Measurements from ENCODE around the gene PAPSS2.
"Not testable (repeated sequence)": the region's sequence is repeated elsewhere in the genome, so short reads cannot be mapped to it uniquely, and the experiment has no call there.

Gene PAPSS2

GRCh38 chr10:87643920-87644319, 15.8 kb upstream of the PAPSS2 start:
- no peak for DNase-seq

DNA sequence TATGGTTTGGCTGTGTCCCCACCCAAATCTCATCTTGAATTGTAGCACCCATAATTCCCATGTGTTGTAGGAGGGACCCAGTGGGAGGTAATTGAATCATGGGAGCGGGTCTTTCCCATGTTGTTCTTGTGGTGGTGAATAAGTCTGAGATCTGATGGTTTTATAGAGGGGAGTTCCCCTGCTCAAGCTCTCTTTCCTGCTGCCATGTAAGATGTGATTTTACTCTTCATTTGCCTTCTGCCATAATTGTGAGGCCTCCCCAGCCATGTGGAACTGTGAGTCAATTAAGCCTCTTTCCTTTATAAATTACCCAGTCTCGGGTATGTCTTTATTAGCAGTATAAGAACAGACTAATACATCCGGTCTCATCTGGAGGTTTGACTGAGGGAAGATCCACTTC, 15.2 kb upstream of the PAPSS2 start:
- not testable (repeated sequence) for DNase-seq

DNA sequence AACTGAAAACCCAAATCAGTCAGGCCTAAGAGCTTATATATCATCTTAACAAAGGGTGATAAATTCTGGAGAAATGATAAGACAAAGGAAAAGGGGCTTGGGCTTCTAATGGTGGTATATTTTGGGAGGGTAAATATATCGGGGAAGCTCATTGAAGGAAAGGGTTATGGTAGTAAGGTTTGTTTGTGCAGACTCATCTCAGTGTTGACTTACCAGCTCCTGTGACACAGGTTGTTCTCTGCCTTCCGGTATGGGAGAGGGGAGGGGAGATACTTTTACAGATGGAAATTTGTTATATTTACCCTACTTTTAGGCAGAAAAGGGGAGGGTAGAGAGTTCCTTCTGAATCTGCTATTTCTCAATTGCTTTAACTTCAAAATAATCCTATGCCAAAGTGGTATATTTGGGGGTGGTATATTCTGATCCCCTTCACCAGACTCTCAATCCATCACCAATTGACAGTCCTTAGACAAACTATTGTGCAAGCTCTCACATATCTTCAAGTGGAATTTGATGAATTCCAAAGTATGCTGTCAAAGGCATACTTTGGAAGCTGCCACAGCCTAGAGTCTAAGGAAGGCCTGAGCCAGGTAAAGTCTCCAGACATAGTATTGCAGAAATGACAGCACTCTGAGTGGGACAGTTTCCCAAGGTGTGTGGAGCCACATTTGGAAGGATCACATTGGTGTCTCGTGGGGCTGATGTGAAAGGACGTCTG, 13.3 kb upstream of the PAPSS2 start:
- no peak for DNase-seq

- DNase-seq: no peak
Measured at GRCh38 chr10:87646935-87647334, 12.7 kb upstream of the PAPSS2 start.

DNA sequence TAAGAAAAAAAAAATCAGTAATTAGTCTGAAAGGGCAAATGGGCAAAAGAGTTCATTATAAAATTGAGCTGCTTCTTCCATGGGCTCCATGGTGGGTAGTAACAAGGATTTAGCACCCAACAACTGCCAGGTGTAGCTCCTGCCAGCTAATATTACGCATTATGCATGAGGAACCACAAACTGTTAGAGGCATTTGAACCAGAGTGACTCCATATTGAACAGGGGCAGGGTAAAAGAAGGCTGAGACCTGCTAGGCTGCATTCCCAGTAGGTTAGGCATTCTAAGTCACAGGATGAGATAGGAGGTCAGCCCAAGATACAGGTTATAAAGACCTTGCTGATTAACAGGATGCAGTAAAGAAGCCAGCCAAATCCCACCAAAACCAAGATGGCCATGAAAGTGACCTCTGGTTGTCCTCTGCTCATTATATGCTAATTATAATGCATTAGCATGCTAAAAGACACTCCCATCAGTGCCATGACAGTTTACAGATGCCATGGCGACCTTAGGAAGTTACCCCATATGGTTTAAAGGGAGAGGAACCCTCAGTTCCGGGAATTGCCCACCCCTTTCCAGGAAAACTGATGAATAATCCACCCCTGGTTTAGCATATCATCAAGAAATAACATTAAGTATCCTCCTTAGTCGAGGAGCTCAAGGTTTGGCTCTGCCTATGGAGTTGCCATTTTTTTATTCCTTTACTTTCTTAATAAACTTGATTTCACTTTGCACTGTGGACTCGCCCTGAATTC, 8.7 kb upstream of the PAPSS2 start:
- no peak for DNase-seq

GRCh38 chr10:87651801-87652200, 7.9 kb upstream of the PAPSS2 start:
- no peak for DNase-seq

DNA sequence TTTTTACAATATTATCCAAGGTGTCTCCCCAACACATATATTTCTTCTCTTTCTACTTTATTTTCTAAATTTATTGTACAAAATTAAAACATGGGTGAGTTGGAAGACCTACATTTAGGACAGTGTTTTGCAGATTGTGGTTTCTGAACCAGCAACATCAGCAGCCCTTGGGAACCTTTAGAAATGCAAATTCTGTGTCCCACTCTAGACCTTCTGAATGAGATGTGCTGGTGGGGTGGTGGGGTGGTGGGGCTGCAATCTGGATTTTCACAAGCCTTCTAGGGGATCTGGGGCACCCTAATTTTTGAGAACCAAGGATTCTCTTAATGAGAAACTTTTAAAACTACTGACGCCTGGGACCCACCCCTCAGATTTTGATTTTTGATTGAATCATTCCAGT, 7.4 kb upstream of the PAPSS2 start:
- DNase-seq: no peak

GRCh38 chr10:87654212-87654611, 5.5 kb upstream of the PAPSS2 start:
- DNase-seq: no peak

DNA sequence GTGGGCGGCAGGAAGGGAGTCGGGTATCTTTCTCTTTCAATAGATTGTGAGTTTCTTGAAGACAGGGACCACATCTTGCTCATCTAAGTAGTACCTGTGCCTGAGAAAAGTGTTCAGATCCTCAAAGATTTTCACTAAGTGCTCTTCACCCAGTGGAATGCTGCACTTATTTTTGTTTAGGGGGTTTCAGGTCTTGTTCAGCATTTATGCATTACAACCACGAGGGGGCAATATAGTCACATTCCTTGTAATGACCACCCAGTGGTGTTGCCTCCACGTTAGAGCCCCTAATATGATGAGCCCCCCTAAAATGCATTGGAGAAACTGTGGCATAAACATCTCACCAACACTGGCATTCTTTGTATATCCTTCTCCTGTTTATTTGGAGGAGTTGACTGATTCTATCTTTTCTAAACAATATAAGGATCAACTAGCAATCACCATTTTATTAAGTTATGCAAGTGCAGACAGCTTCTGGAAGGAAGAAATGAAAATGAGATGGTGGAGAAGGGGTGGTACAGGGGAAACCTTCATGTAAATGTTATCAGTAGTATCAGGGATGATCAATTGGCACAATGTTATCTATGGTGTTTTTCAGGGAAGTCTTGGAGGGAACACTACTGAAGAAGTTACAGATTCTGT, 3.1 kb upstream of the PAPSS2 start:
- DNase-seq: no peak

- no peak for DNase-seq
Measured at GRCh38 chr10:87657371-87657770, 2.3 kb upstream of the PAPSS2 start.

- DNase-seq: no peak
Measured at GRCh38 chr10:87658321-87658795, 1.3 kb upstream of the PAPSS2 start.

DNA sequence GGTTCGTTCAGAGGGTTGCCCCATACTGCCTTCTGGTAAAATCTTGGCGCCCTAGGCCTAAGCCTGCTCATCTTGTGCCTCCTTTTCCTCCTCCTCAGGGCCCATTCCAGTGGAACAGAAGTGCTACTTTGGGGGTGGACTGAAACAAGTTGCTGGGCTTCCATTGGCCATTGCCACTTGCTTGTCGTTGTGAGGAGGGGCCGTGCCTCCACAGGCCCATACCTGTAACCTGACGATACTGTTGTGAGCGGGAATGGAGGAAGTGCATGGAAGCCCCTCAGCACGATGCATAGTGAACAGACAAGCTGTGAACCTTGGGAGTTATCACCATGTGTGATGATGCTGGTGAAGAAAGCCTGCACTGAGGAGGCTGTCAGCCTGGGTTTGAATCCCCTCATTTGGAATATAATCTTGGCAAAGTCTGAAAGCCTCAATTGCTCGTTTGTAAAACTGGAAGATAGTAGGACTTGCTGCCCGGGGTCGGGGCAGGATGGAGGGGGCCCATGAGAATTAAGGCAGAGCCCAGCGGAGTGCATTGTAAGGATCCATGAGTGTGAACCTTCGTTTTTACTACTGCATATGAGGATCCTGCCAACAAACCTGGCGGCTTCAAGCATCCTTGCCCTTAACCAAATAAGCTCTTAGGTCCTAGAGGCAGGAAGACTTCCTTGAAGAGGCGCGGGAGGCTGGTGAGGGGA, 671 bp upstream of the PAPSS2 start:
- no peak for DNase-seq

DNA sequence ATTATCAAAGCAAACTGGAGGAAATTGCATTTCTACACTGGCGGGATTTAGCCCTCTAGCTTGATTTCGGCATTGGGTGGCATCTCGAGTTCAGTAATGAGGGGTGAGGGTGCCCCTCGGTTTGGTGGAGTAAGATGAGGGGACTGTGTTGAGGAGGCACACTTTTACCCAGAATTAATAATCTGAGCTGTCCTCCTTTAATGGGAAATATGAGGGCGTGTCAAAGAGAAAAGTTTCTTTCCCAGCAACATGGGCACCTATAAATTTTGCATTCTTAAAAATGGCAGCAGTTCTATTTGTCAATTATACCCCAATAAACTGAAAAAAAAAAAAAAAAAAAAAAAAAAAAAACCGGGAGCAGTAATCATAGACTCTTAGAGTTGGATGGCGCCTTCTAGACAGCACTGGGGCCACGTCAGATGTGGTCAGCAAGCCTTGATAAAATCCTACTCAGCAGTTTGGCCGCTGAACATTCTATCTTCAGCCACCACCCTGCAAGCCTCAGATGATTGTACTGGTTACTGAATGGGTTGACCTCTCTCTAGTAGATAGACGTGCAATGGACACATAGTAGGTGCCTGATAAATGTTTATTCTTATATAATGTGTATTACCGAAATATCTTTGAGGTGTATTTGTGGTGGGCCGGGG, 931 bp downstream of the PAPSS2 start:
- no peak for DNase-seq

- no peak for DNase-seq
Measured at GRCh38 chr10:87661861-87662785, 2.4 kb downstream of the PAPSS2 start.

DNA sequence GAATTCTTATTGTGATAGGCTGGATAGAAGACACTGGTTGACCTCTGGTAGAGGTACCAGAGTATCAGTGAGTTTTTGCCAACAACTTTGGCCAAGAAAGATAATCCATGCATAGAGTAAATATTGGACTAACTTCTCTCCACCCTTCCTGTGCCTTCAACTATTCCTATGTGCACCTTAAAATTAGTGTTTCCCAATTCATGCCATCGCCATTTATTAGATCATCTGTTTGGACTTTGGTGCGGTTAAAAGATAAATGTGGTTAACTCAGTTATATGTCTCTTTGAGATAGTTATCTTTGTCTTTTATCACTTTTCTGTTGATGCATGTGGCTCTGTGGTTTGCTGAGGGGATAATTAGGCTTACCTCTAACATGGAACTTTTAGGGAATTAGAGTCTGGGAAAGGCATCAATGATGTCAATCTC, 4.6 kb downstream of the PAPSS2 start:
- no peak for DNase-seq

GRCh38 chr10:87667493-87667892, 7.8 kb downstream of the PAPSS2 start:
- no peak for DNase-seq

- no peak for DNase-seq
Measured at GRCh38 chr10:87668324-87669074, 8.8 kb downstream of the PAPSS2 start.

DNA sequence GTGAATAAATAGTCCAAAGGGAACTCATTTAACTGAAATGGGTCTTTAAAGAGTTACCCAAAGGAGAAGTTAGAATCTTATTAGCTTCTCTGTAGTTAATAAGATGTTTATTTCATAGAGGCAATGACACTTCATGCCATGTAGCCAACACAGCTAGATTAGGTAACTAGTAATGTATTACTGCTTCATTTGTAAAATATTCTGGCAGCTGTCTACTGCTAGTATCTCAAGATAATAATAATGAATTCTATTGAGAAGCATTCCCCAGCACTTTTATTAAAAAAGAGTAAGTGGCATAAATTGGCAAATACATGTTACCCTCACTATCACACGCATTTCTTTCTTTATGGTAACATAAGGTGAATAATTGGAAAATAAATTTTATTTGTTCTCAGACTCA, 10.1 kb downstream of the PAPSS2 start:
- DNase-seq: no peak

- no peak for DNase-seq
Measured at GRCh38 chr10:87670586-87670985, 10.9 kb downstream of the PAPSS2 start.

GRCh38 chr10:87671139-87671815, 11.6 kb downstream of the PAPSS2 start:
- no peak for DNase-seq

Data from stimulated activated CD8-positive, alpha-beta memory T cell treated with anti-CD3 and anti-CD28 coated beads, Interleukin-4, amount 100 ng/mL, for 48 hours (primary cell).